ENCODE results near the gene TSACC. TPM values are rescaled to one million over a fixed set of nuclear protein-coding genes. Genes with fewer than 3 reads are reported as not detected.

Gene TSACC
- total and polyA plus RNA-seq, 9 of the 15 experiments (the other 6 are each of a cell fraction or from before 2014, with no cell fraction given) = 0.45 to 7.4 (median 2.6) TPM

- TF ChIP-seq ZBTB26 (CRISPR knock-in tag; IDR thresholded peaks at IDR 0.05) (no peak), HDAC8 (tag; IDR thresholded peaks at IDR 0.05) (no peak), RBFOX2 (IDR thresholded peaks at IDR 0.05; ENCODE audit: low read depth, low read length) (no peak), SIN3A (IDR thresholded peaks at IDR 0.05; ENCODE audit: borderline replicate concordance in 2 of 2, control insufficient read depth in 1 of 2, low read depth in 2 of 2, low read length in 2 of 2) (no peak), SOX6 (IDR thresholded peaks at IDR 0.05) (no peak), ZKSCAN1 (IDR thresholded peaks at IDR 0.05; ENCODE audit: low read depth, low read length) (no peak), HMBOX1 (IDR thresholded peaks at IDR 0.05) (no peak), ZKSCAN8 (CRISPR knock-in tag; IDR thresholded peaks at IDR 0.05) (no peak), POLR2A (conservative IDR thresholded peaks at IDR 0.05) (no peak), ZNF436 (CRISPR knock-in tag; IDR thresholded peaks at IDR 0.05) (no peak), CEBPG (CRISPR knock-in tag; IDR thresholded peaks at IDR 0.05) (peak; percentile 72), CEBPG (tag; conservative IDR thresholded peaks at IDR 0.05 in 1 of 2, IDR thresholded peaks at IDR 0.05 in 1 of 2) (peak; percentile 61 to 67), ZNF668 (CRISPR knock-in tag; IDR thresholded peaks at IDR 0.05) (no peak), CTCF (IDR thresholded peaks at IDR 0.05 in 2 of 3, conservative IDR thresholded peaks at IDR 0.05 in 1 of 3; ENCODE audit: insufficient read depth in 2 of 3, low read depth in 1 of 3, low read length in 3 of 3) (no peak), ASH1L (IDR thresholded peaks at IDR 0.05; ENCODE audit: borderline replicate concordance, low read depth, partially characterized antibody) (no peak), PREB (CRISPR knock-in tag; IDR thresholded peaks at IDR 0.05) (no peak), ZNF592 (IDR thresholded peaks at IDR 0.05) (no peak), ZSCAN29 (IDR thresholded peaks at IDR 0.05) (no peak)
These were observed 37.8 kb downstream of the TSACC start (continued) for GRCh38 chr1:156376146-156376545.

Measured in K562 (cell line).